H1 (cell line): Measurements from ENCODE around the gene MLKL. TPM values are rescaled to one million over a fixed set of nuclear protein-coding genes. Genes with fewer than 3 reads are reported as not detected.

Experiments used
- CTCF ChIA-PET: fragments of 300-600 bp; sonication (Branson Sonifier 250); formaldehyde crosslinking; loops from one replicate; lab custom pipeline; 2021; ENCODE audit not compliant: partially characterized antibody; lab: Charles Lee
- POLR2A ChIA-PET: fragments of 300-600 bp; sonication (Branson Sonifier 250); formaldehyde crosslinking; loops from one replicate; lab custom pipeline; 2021; ENCODE audit warnings: inconsistent platforms; ENCODE audit not compliant: partially characterized antibody; lab: Charles Lee
- DNase-seq, 2 experiments: peaks; one replicate each; pipeline versions ENCODE4 v3.0.0 to v3.0.0-alpha.2; 2010 to 2022; ENCODE audit warnings: low spot score in 2 of 2, low read depth in 1 of 2, mixed read lengths in 1 of 2
- FAIRE-seq: peaks from 2 replicates; lab custom pipeline; 2011; peaks lifted over from hg19 to GRCh38; lab: Jason Lieb, UNC
- H2AFZ ChIP-seq: 2 replicates; pipeline ENCODE4 v1.8.1; 2012; ENCODE audit warnings: low read length, inconsistent platforms
- H2AK5ac ChIP-seq: 2 replicates; pipeline ENCODE4 v1.6.1; 2013; ENCODE audit warnings: low read depth, low read length
- H2BK120ac ChIP-seq: replicated peaks from 2 replicates; pipeline ENCODE3; 2013; ENCODE audit warnings: low read depth, low read length, inconsistent platforms
- H2BK12ac ChIP-seq: 2 replicates; pipeline ENCODE4 v1.6.1; 2013; ENCODE audit warnings: low read depth, low read length
- H2BK15ac ChIP-seq: 2 replicates; pipeline ENCODE4 v1.6.1; 2013; ENCODE audit warnings: low read length
- H2BK20ac ChIP-seq: 2 replicates; pipeline ENCODE4 v1.6.1; 2013; ENCODE audit warnings: low read length
- H2BK5ac ChIP-seq: 2 replicates; pipeline ENCODE4 v1.6.1; 2013; ENCODE audit warnings: low read depth, low read length
- H3K14ac ChIP-seq: 2 replicates; pipeline ENCODE4 v1.6.1; 2013; ENCODE audit warnings: inconsistent platforms; ENCODE audit not compliant: insufficient read length
- H3K18ac ChIP-seq: 2 replicates; pipeline ENCODE4 v1.6.1; 2013; ENCODE audit warnings: low read length; ENCODE audit errors: extremely low read depth
- H3K23ac ChIP-seq: 2 replicates; pipeline ENCODE4 v1.6.1; 2013; ENCODE audit warnings: inconsistent platforms; ENCODE audit not compliant: insufficient read length
- H3K23me2 ChIP-seq: 2 replicates; pipeline ENCODE4 v1.6.1; 2013; ENCODE audit warnings: low read depth, low read length
- H3K27ac ChIP-seq: 2 replicates; pipeline ENCODE4 v1.6.1; 2011; ENCODE audit warnings: low read depth, low read length, inconsistent platforms
- H3K27me3 ChIP-seq, 4 experiments: replicated peaks in 1 of 4; 1 replicate in 1 of 4; 2 replicates in 3 of 4; pipeline versions ENCODE4 v1.6.1 to v1.8.1; 2011 to 2013; ENCODE audit warnings: low read length in 3 of 4, mild to moderate bottlenecking in 3 of 4, inconsistent platforms in 2 of 4, mixed read lengths in 2 of 4, moderate library complexity in 1 of 4; ENCODE audit not compliant: control insufficient read depth in 3 of 4, insufficient read depth in 3 of 4; ENCODE audit errors: extremely low read depth in 1 of 4
- H3K36me3 ChIP-seq, 4 experiments: 2 replicates each; pipeline versions ENCODE4 v1.6.1 to v1.8.1; 2011 to 2013; ENCODE audit warnings: mild to moderate bottlenecking in 4 of 4, low read length in 3 of 4, moderate library complexity in 2 of 4, control low read depth in 1 of 4, inconsistent platforms in 1 of 4; ENCODE audit not compliant: insufficient read depth in 4 of 4, control insufficient read depth in 2 of 4
- H3K4ac ChIP-seq: replicated peaks from 2 replicates; pipeline ENCODE3; 2013; ENCODE audit warnings: low read length, low read depth, mixed read lengths, inconsistent platforms; ENCODE audit not compliant: insufficient read length
- H3K4me1 ChIP-seq, 4 experiments: replicated peaks in 1 of 4; 1 replicate in 1 of 4; 2 replicates in 3 of 4; pipeline versions ENCODE4 v1.6.1 to v1.8.1; 2011 to 2013; ENCODE audit warnings: low read length in 3 of 4, inconsistent platforms in 2 of 4, mixed read lengths in 1 of 4; ENCODE audit not compliant: insufficient read depth in 4 of 4, control insufficient read depth in 3 of 4
- H3K4me2 ChIP-seq, 2 experiments: 2 replicates each; pipeline versions ENCODE4 v1.6.1 to v1.8.1; 2011 to 2013; ENCODE audit warnings: low read depth in 2 of 2, low read length in 2 of 2, control low read depth in 1 of 2, inconsistent platforms in 1 of 2, mild to moderate bottlenecking in 1 of 2; ENCODE audit not compliant: insufficient read depth in 1 of 2
- H3K4me3 ChIP-seq, 4 experiments: fragments of 200-600, 300-600 bp in 1 of 4; sonication (generic), shearing (Covaris generic), sonication (Bioruptor Twin) in 1 of 4; 2 replicates each; pipeline versions ENCODE4 v1.5.1 to v1.8.1; 2011 to 2016; ENCODE audit warnings: low read length in 4 of 4, low read depth in 3 of 4, control low read depth in 2 of 4, inconsistent platforms in 2 of 4, mild to moderate bottlenecking in 2 of 4, mixed read lengths in 1 of 4, moderate library complexity in 1 of 4; ENCODE audit not compliant: insufficient read depth in 2 of 4; ENCODE audit errors: extremely low read depth in 1 of 4
- H3K56ac ChIP-seq: replicated peaks from 2 replicates; pipeline ENCODE3; 2013; ENCODE audit warnings: low read depth, mild to moderate bottlenecking, mixed read lengths, low read length, inconsistent platforms; ENCODE audit not compliant: insufficient read length
- H3K79me1 ChIP-seq: 2 replicates; pipeline ENCODE4 v1.6.1; 2013; ENCODE audit warnings: low read depth, low read length, control low read depth
- H3K79me2 ChIP-seq, 2 experiments: 2 replicates each; pipeline versions ENCODE4 v1.6.1 to v1.8.1; 2012 to 2013; ENCODE audit warnings: low read length in 2 of 2, mild to moderate bottlenecking in 2 of 2, inconsistent platforms in 1 of 2; ENCODE audit not compliant: insufficient read depth in 2 of 2, control insufficient read depth in 1 of 2
- H3K9ac ChIP-seq, 4 experiments: replicated peaks in 1 of 4; 1 replicate in 1 of 4; 2 replicates in 3 of 4; pipeline versions ENCODE4 v1.6.1 to v1.8.1; 2011 to 2013; ENCODE audit warnings: low read depth in 3 of 4, low read length in 3 of 4, control low read depth in 2 of 4, mild to moderate bottlenecking in 2 of 4, moderate library complexity in 2 of 4, inconsistent platforms in 1 of 4; ENCODE audit errors: extremely low read depth in 1 of 4
- H3K9me3 ChIP-seq, 2 experiments: 2 replicates each; pipeline versions ENCODE4 v1.6.1 to v1.8.1; 2012 to 2013; ENCODE audit warnings: mild to moderate bottlenecking in 2 of 2, moderate library complexity in 2 of 2, control low read depth in 1 of 2, inconsistent platforms in 1 of 2, low read depth in 1 of 2, low read length in 1 of 2, mixed read lengths in 1 of 2; ENCODE audit not compliant: insufficient read depth in 2 of 2
- H4K20me1 ChIP-seq, 2 experiments: replicated peaks in 1 of 2; 2 replicates each; pipeline versions ENCODE3 to v1.8.1; 2011 to 2013; ENCODE audit warnings: inconsistent platforms in 2 of 2, low read length in 2 of 2, mild to moderate bottlenecking in 1 of 2; ENCODE audit not compliant: insufficient read depth in 2 of 2, control insufficient read depth in 1 of 2
- H4K5ac ChIP-seq: 2 replicates; pipeline ENCODE4 v1.6.1; 2013; ENCODE audit warnings: low read length, low read depth, mixed read lengths, inconsistent platforms; ENCODE audit not compliant: insufficient read length
- H4K8ac ChIP-seq: 2 replicates; pipeline ENCODE4 v1.8.0; 2013; ENCODE audit warnings: mild to moderate bottlenecking, moderate library complexity, low read length, inconsistent platforms; ENCODE audit not compliant: insufficient read depth; ENCODE audit errors: extremely low read depth
- H4K91ac ChIP-seq: replicated peaks from 2 replicates; pipeline ENCODE3; 2013; ENCODE audit warnings: low read length, mixed read lengths, inconsistent platforms; ENCODE audit not compliant: insufficient read length
- BRCA1 ChIP-seq: IDR thresholded peaks from 2 replicates; pipeline ENCODE4 v1.6.1; 2012; ENCODE audit warnings: low read depth, low read length, improper control_type of control experiment
- CBX8 ChIP-seq: fragments of 300-800, 300-1000 bp; sonication (generic); IDR thresholded peaks from 2 replicates; pipeline ENCODE4 v1.7.1; 2016; ENCODE audit warnings: low read depth, low read length, borderline replicate concordance
- POU5F1 ChIP-seq: IDR thresholded peaks from 2 replicates; pipeline ENCODE4 v1.6.1; 2011; ENCODE audit warnings: low read depth, mild to moderate bottlenecking, low read length, moderate library complexity
- SIRT6 ChIP-seq: IDR thresholded peaks from one replicate; pipeline ENCODE4 v1.7.1; 2012; ENCODE audit warnings: low read length, inconsistent platforms
- SP1 ChIP-seq: IDR thresholded peaks from 2 replicates; pipeline ENCODE4 v1.6.1; 2011; ENCODE audit warnings: low read depth, low read length
- SRF ChIP-seq: IDR thresholded peaks from 2 replicates; pipeline ENCODE4 v1.6.1; 2011; ENCODE audit warnings: mild to moderate bottlenecking, low read depth, low read length, moderate library complexity
- TAF1 ChIP-seq: IDR thresholded peaks from 2 replicates; pipeline ENCODE4 v1.6.1; 2011; ENCODE audit warnings: mild to moderate bottlenecking, low read depth, low read length
- YY1 ChIP-seq: IDR thresholded peaks from 2 replicates; pipeline ENCODE4 v1.6.1; 2011; ENCODE audit warnings: low read depth, mild to moderate bottlenecking, low read length
- WGBS, 2 experiments: shearing (Covaris generic) in 1 of 2; methylation state at CpG; one replicate each; pipeline versions ENCODE4 v1.1.6 to v1.1.7; 2013 to 2015; ENCODE audit warnings: low lambda C conversion rate in 2 of 2, mixed read lengths in 2 of 2, inconsistent platforms in 1 of 2, low coverage in 1 of 2, missing lambda C conversion rate in 1 of 2; ENCODE audit not compliant: insufficient replicate concordance in 2 of 2, insufficient coverage in 1 of 2, insufficient read length in 1 of 2; ENCODE audit errors: extremely low coverage in 1 of 2, missing lambda C conversion rate in 1 of 2; 5-methylcytosine and 5-hydroxymethylcytosine counted together
- polyA plus RNA-seq, 7 experiments: library from polyadenylated mRNA; depleted of rRNA in 3 of 7; stranded (reverse) in 5 of 7; unstranded in 2 of 7; fragments of >200 nt in 5 of 7; fragments of 200-250 nt in 2 of 7; gene quantifications; 1 replicate in 5 of 7; 2 replicates in 1 of 7; 4 replicates in 1 of 7; pipeline versions ENCODE4 v1.2.1 to v1.2.3, GENCODE V29; 2011 to 2013; ENCODE audit warnings: missing spikeins in 2 of 7, mixed read lengths in 2 of 7
- total RNA-seq: library from RNA; stranded (reverse); fragmentation: NEBNext Ultra II Directional; extraction: Animal tissue kit (Norgen Biotek cat#: 25700); gene quantifications from 2 replicates; pipeline ENCODE4 v1.2.1, GENCODE V29; 2021

MLKL gene
- total and polyA plus RNA-seq, 2 of the 8 experiments (the other 6 are each of a cell fraction or from before 2014, with no cell fraction given): 1.6 to 2.1 TPM

DNA sequence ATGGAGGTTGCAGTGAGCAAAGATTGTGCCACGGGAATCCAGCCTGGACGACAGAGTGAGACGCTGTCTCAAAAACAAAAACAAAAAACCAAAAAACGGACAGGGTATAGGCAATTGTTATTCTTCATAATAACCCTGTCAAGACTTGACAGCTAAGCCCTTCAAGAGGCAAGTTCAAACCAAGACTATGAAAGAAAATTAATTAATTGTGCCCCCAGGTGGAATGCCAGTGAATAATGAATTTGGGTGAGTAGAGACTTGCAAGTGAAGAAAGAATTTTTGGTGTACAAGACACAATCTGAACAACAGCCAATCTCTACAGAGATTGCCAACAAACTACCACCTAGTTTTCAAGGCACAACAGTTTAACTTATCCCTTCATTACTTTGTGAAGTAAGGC, 40.3 kb downstream of the MLKL start:
- POLR2A ChIA-PET: interaction anchor here (0.7 to 2.1 kb wide), 4 partner anchors 9 to 104 kb away, joined by 3 to 8 read pairs (median 4); no protein-coding TSS in a partner anchor
- H3K23ac ChIP-seq: no peak overlapping the region
- TF ChIP-seq SRF (no peak), SIRT6 (no peak), YY1 (no peak), POU5F1 (no peak), SP1 (no peak), BRCA1 (no peak), CBX8 (no peak), TAF1 (no peak)

More for the DNA sequence above, 40.3 kb downstream of the MLKL start:
- no peak for DNase-seq
- no peak overlapping the region for H3K56ac ChIP-seq
- no peak overlapping the region for H4K91ac ChIP-seq
- H3K4me2 ChIP-seq: no peak overlapping the region
- H4K8ac ChIP-seq: no peak overlapping the region
- no peaks in the 10 kb centered on the region for H3K9me3 ChIP-seq
- no peak overlapping the region for H2BK5ac ChIP-seq
- no peak overlapping the region for H2BK12ac ChIP-seq
- H3K4ac ChIP-seq: no peak overlapping the region
- no peak overlapping the region for H3K9ac ChIP-seq
- peaks cover 35 to 94% (median 71%) of the 10 kb centered on the region in 4 experiments for H3K36me3 ChIP-seq
- H3K4me1 ChIP-seq: peaks cover 0 to 3% (median 0%) of the 10 kb centered on the region in 4 experiments; a peak in 1 of 7 replicates
- H2BK15ac ChIP-seq: no peak overlapping the region
- H3K79me1 ChIP-seq: peaks cover 18% of the 10 kb centered on the region
- H2AFZ ChIP-seq: no peak overlapping the region
- no peak overlapping the region for H3K27ac ChIP-seq
- no peaks in the 10 kb centered on the region for H3K23me2 ChIP-seq
- no peak overlapping the region for H4K5ac ChIP-seq
- H4K20me1 ChIP-seq: peaks cover 32 to 37% of the 10 kb centered on the region in 2 experiments
- H3K27me3 ChIP-seq: no peaks in the 10 kb centered on the region
- no peak overlapping the region for H3K18ac ChIP-seq
- no peak overlapping the region for H3K14ac ChIP-seq
- no peak overlapping the region for H2BK20ac ChIP-seq
- H2BK120ac ChIP-seq: no peak overlapping the region
- no peak for FAIRE-seq
- no peak overlapping the region for H3K4me3 ChIP-seq
- CTCF ChIA-PET: interaction anchor here (1.2 to 1.6 kb wide), 4 partner anchors 9 to 67 kb away, joined by 3 to 7 read pairs (median 4); no protein-coding TSS in a partner anchor
- 96% methylated on average over 4 of the region's 4 CpGs; no CpG with 5 or more reads in 1 of the 2 experiments for WGBS, 2 experiments
- no peak overlapping the region for H2AK5ac ChIP-seq
- peaks cover 34 to 98% of the 10 kb centered on the region in 2 experiments for H3K79me2 ChIP-seq
